Activated CD4-positive, alpha-beta T cell treated with anti-CD3 and anti-CD28 coated beads for 4 hours (primary cell): ENCODE data around the gene SFT2D3.
"Not testable (repeated sequence)": the region's sequence is repeated elsewhere in the genome, so short reads cannot be mapped to it uniquely, and the experiment has no call there.

Source experiments
- DNase-seq, 2 donors: peaks; one replicate each; pipeline ENCODE4 v3.0.0-alpha.2; 2020

The SFT2D3 gene

GRCh38 chr2:127713562-127713961 is 12.3 kb downstream of the SFT2D3 start:
- DNase-seq: no peak

DNA sequence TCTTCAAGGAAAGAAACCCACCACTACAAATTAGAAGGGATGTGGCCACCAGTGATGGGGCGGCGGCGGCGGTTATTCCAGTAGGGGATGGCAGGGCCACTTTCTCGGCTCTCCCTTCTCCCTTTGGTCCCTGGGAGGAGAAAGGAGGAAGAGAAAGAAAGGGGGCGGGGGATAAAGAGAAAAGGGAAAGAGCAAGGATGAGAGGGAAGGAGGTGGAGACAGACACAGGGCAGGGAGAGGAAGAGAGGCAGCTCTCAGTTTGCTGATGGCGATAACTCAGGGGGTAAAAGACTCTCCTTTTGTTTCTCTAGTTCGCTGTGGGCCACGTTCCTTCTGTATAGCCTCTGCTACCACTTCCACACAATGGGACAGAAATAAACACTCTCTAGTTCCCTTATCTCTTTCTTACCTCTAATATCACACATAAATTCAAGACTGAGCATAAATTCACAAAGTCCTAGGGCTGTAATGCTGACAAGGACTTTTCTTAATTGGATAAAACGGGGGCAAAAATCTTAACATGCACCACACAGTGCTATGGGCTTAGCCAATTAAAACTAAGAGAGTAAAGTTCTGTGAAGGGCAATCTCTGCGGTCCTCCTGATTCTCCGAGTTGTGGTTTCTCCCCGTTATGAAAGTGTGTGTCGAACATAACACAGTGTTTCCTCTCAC is 14.6 kb downstream of the SFT2D3 start:
- no peak for DNase-seq

DNA sequence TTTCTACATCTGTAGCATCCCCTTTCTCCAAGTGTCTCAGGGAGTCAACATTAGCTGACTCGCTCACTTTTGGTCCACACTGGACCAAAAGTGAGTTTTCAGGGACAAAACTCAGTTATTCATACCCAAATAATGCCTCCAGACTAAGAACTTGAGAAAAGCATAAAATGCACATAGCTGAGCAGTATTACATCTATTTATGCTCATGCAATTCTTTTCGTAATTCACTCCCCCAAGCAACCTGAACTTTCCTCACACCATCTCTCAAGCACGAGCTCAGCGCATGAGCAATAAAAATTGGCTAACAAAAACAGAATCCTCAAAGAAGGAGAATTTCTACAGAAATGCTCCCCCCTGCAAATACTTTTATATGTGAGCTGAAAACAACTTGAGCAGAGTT is 17.0 kb downstream of the SFT2D3 start:
- DNase-seq: no peak

DNA sequence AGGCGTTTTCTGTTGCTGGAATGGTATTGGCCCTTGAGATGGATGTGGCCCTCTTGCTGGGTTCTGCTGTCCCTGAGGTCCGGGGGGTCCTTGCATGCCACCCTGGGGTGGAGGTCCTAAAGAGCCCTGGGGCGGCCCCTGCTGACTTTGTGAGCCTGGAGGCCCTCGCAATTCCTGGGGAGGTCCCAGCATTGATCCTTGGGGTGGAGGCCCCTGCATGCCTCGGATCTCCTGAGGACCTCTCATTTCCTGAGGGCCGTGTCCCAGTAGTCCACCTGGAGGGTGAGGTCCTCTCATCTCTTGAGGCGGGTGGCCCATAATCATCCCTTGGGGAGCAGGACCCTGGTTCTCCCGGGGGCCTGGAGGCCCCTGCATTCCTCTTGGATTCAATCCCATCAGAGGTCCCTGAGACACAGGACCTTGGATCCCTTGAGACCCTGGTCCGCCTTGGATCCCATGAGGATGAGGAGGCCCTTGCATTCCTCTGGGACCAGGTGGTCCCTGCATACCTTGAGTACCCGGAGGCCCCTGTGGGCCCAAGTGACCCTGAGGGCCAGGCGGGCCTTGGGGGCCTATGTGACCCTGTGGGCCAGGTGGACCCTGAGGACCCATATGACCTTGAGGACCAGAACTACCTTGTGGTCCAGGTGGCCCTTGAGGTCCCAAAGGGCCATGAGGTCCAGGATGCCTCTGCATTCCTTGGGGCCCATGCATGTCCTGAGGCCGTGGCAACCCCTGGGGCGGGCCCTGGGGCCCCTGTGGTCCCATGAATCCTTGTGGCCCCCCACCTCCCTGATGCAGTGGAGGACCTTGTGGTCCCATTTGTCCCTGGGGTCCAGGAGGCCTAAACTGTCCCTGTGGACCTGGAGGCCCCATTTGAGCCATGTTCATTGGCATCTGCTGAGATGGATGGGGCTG is 18.3 kb downstream of the SFT2D3 start:
- no peak for DNase-seq

DNA sequence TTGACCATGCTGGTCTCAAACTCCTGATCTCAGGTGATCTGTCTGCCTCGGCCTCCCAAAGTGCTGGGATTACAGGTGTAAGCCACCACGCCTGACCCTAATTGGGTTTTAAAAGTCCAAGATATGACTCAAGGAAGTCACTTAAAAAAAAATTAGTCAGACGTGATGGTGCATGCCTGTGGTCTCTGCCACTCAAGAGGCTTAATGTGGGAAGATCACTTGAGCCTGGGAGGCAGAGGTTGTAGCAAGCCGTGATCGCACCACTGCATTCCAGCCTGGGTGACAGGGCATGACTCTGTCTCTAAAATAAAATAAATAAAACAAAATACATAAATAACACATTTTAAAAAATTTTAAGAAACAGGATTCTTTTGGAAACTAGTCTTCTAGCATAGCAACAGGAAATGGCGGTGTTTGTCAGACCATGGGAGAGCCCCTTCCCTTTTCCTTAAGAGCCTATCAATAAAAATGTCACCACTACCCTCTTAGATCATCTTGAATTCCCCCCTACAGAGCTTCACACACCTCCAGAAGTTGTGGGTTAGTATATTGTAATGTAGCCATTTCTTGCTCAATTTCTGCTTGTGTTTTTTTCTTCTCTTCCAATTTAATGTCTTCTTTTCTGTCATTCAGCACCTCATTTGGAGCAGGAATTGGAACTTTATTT is 20.1 kb downstream of the SFT2D3 start:
- no peak for DNase-seq

GRCh38 chr2:127721978-127722355 is 20.7 kb downstream of the SFT2D3 start:
- no peak for DNase-seq

- DNase-seq: no peak
Measured at GRCh38 chr2:127722807-127723206, 21.5 kb downstream of the SFT2D3 start.

DNA sequence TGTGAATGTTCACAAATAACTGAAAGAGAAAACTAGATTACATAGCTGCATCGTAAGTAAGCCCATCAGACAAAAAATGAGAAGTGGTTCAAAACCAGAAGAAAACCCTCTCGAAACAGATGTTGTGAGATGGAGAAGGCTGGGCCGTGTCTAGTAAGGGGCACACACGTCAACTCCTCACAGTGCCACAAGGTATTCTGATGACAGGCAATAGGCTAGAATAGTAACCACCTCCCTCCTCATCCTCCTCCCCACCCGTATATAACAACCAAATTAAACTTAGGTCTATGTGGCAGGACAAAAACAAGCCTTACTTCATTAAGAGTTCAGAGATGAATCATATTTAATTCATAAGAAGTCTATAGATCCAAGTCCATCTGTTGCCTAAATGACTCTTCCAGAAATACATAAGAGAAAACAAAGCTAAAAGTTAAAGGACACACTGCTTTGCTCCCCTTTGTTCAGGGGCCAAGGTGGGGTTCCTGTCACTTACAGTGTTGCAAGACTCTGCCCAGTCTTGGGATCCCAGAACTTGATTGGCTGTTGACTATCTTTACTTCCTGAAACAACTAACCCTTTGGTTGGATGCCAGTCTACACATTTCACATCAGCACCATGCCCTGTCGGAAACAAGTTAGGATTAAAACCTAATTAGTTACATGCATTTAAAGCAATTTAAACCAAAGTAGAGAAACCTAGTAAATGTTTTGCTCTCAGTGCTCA is 25.0 kb downstream of the SFT2D3 start:
- DNase-seq: no peak

- DNase-seq: no peak
Measured at GRCh38 chr2:127733113-127733815, 32.0 kb downstream of the SFT2D3 start.

DNA sequence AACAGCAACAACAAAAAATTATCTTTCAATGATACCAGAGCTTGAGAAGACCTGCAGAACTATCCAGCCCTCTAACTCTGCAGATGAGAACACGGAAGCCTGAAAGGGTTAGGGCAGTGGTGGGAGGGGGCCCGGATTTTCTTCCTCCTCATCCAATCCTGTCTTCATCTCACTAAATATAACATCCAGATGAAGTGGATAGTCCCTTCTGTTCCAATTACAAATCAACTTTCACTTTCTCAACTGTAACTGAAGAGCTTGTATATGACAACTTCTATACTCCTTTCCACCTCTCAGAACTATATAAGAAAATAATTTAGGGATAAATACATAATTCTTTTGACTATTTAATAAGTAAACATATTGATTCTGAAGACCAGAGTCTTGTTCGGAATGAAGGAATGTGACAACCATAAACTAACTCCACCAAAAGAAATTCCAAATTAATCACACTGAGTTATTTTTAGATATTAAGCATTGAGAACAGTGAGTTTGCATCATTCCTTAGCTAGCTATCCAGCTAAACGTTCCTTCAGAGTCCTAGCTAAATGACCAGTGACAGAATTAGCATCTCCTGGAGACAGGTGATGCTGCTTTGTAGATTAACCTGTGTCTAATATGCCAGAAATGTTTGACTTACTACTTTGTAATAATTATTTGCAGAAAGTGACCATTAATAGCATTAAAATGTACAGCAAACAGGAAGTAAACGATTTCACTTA is 32.7 kb downstream of the SFT2D3 start:
- no peak for DNase-seq

- no peak for DNase-seq
Measured at GRCh38 chr2:127735044-127735443, 33.7 kb downstream of the SFT2D3 start.

DNA sequence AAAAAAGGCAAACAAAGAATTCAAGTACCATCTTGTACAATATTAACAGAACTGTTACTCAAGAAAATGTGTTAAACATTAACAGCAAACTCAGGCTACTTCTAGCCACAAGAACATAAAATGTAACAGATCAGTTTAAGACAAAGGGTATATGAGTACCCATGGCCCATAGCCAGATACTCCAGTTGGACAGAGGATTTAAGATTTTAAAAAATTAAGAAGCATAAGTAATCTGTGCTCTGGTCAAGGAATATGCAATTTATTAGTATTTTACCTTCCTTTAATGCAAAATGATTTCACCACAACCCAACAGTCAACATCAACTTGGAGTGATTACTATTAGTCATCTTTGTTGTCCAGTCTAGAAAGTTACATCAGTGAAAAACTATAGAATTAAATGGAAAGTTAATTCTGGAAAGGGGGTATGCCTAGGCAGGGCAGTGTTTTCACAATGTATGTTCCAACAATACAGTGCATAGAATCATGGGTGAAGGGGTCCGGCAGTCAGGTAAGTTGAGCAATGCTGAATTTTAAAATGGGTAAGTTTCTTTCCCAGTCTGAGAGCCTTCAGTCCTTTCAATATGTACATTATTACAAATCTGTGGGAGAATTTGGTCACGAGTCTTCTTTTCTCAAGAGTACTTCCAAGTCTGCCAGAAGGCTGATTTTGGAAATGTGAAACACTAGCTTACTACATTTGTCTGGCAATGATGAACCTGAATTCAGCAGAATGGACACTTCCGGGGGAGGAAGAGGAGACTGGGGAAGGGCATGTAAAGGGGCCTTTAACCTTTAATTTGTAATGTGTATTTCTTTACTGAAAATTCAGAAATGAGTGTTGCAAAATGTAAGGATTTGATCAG is 34.5 kb downstream of the SFT2D3 start:
- DNase-seq: no peak

- no peak for DNase-seq
Measured at GRCh38 chr2:127737892-127738291, 36.6 kb downstream of the SFT2D3 start.

- no peak for DNase-seq
Measured at GRCh38 chr2:127739800-127740199, 38.5 kb downstream of the SFT2D3 start.

GRCh38 chr2:127740665-127741288 is 39.5 kb downstream of the SFT2D3 start:
- DNase-seq: no peak

DNA sequence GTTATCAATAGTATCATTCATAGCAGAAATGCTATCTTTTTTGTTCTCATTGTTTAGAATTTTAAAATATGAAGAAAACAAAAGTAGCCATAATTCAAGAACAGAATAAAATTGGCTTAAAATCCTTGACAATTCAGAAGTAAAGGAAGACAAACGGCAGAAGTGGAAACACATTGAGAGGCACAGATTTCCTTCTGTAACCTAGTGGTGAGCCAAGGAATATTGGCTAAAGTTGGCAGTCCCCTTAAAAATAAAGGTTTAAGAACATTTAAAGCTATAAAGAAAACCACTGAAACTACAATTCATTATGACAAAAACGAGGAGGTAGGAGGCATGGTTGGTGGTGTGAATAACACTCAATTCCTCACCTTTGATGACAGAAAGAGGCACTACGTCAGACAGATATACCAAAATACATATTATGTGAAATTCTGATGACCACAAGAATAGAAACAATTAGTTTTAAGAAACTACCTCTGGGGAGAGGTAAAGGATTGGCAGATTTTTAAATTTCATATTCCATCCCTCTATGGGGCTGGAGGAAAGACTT is 42.3 kb downstream of the SFT2D3 start:
- no peak for DNase-seq

- no peak for DNase-seq
Measured at GRCh38 chr2:127747621-127748020, 46.3 kb downstream of the SFT2D3 start.

- not testable (repeated sequence) for DNase-seq
Measured at GRCh38 chr2:127749537-127749936, 48.2 kb downstream of the SFT2D3 start.

DNA sequence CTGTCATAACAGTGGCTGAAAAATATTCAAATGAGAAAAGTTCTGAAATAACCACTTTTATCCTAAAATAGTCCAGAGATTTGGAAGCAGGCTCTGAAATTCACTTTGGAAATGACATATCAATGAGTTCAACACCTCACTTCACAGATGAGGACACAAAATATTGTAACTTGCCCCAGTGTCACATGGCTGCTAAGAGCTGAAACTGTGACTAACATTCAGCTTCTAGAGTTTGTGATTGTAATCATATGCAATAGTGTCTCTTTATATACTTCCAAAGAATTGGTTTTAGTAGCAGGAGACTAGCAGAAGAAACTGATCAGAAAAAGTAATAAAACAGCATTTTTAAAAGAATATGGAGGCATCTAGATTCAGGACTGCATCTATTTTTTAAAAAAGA is 52.1 kb downstream of the SFT2D3 start:
- DNase-seq: no peak

- no peak for DNase-seq
Measured at GRCh38 chr2:127754186-127754585, 52.9 kb downstream of the SFT2D3 start.
